K562 (cell line): ENCODE measurements around the gene ABCC1. TPM values are rescaled to one million over a fixed set of nuclear protein-coding genes. Genes with fewer than 3 reads are reported as not detected.

Experiments used
- ATAC-seq: fragments of 200-7000 bp; cut with Tn5 transposase; 3 replicates; pipeline ENCODE4 v1.9.1; 2020; ENCODE audit warnings: moderate library complexity
- BruUV-seq: library from RNA; stranded (reverse); fragments of 400-500 nt; replicated peaks from 2 replicates; lab custom pipeline; 2021; lab: Mats Ljungman, UMichigan
- CTCF ChIA-PET: fragments of 300-600 bp; formaldehyde crosslinking; extraction: SDS; loops from one replicate; lab custom pipeline; 2021; ENCODE audit warnings: low intra/inter-chr PET ratio; lab: Yijun Ruan, JAX
- POLR2A ChIA-PET: fragments of 300-600, 350-650 bp; sonication (Branson Sonifier 250); formaldehyde crosslinking; extraction: SDS; loops from one replicate; lab custom pipeline; 2021; ENCODE audit warnings: antibody characterized with exemption, inconsistent platforms; lab: Yijun Ruan, JAX
- DNase-seq, 4 experiments: peaks; one replicate each; pipeline versions ENCODE4 v3.0.0 to v3.0.0-alpha.2; 2011 to 2018; ENCODE audit warnings: low spot score in 3 of 4, mixed read lengths in 3 of 4; ENCODE audit errors: extremely low read depth in 1 of 4
- FAIRE-seq: peaks from 2 replicates; lab custom pipeline; 2011; peaks lifted over from hg19 to GRCh38; lab: Jason Lieb, UNC
- H2AFZ ChIP-seq: 2 replicates; pipeline ENCODE4 v1.6.0; 2011; ENCODE audit warnings: low read depth, low read length, control low read depth, inconsistent platforms
- H3K27ac ChIP-seq: fragments of 200-600 bp; 3 replicates; pipeline ENCODE4 v1.8.0; 2011; ENCODE audit warnings: low read depth, mild to moderate bottlenecking, control low read depth, inconsistent platforms, low read length, moderate library complexity, mixed read lengths; ENCODE audit errors: extremely low read depth
- H3K27me3 ChIP-seq, 2 experiments: fragments of 300-600 bp in 1 of 2; 2 replicates in 1 of 2; 3 replicates in 1 of 2; pipeline versions ENCODE4 v1.6.0 to v1.8.0; 2011; ENCODE audit warnings: inconsistent platforms in 2 of 2, low read length in 2 of 2, mild to moderate bottlenecking in 1 of 2, mixed read lengths in 1 of 2, moderate library complexity in 1 of 2; ENCODE audit not compliant: control insufficient read depth in 2 of 2, insufficient read depth in 2 of 2
- H3K36me3 ChIP-seq: fragments of 300-600 bp; 3 replicates; pipeline ENCODE4 v1.8.0; 2011; ENCODE audit warnings: mild to moderate bottlenecking, low read length, inconsistent platforms; ENCODE audit not compliant: control insufficient read depth, insufficient read depth
- H3K4me1 ChIP-seq, 2 experiments: fragments of 200-600 bp in 1 of 2; replicated peaks in 1 of 2; 2 replicates in 1 of 2; 3 replicates in 1 of 2; pipeline versions ENCODE4 v1.5.1 to v1.8.0; 2011; ENCODE audit warnings: inconsistent platforms in 2 of 2, low read length in 2 of 2, mild to moderate bottlenecking in 1 of 2, mixed read lengths in 1 of 2, moderate library complexity in 1 of 2; ENCODE audit not compliant: control insufficient read depth in 2 of 2, insufficient read depth in 2 of 2
- H3K4me2 ChIP-seq: 2 replicates; pipeline ENCODE4 v1.6.1; 2011; ENCODE audit warnings: low read length, control low read depth, inconsistent platforms, mixed read lengths; ENCODE audit not compliant: insufficient read depth
- H3K4me3 ChIP-seq: fragments of 200-600 bp; sonication (generic), shearing (Covaris generic); 2 replicates; pipeline ENCODE4 v1.5.1; 2016; ENCODE audit warnings: control low read depth, inconsistent platforms
- H3K79me2 ChIP-seq: fragments of 200-600 bp; 3 replicates; pipeline ENCODE4 v1.8.0; 2011; ENCODE audit warnings: low read length, inconsistent platforms; ENCODE audit not compliant: control insufficient read depth, insufficient read depth
- H3K9ac ChIP-seq, 2 experiments: 2 replicates each; pipeline versions ENCODE4 v1.6.0 to v1.6.1; 2011; ENCODE audit warnings: low read depth in 2 of 2, low read length in 2 of 2, control low read depth in 1 of 2, inconsistent platforms in 1 of 2, mild to moderate bottlenecking in 1 of 2, mixed read lengths in 1 of 2; ENCODE audit not compliant: insufficient read depth in 1 of 2
- H3K9me1 ChIP-seq: one replicate; pipeline ENCODE4 v1.6.0; 2011; ENCODE audit warnings: inconsistent platforms, mild to moderate bottlenecking, low read length, moderate library complexity; ENCODE audit not compliant: control insufficient read depth, insufficient read depth
- H3K9me3 ChIP-seq: replicated peaks from 2 replicates; pipeline ENCODE4 v1.5.1; 2011; ENCODE audit warnings: low read depth, low read length, inconsistent platforms; ENCODE audit not compliant: control insufficient read depth, insufficient read depth
- H4K20me1 ChIP-seq: replicated peaks from 2 replicates; pipeline ENCODE4 v1.6.1; 2011; ENCODE audit warnings: low read length, inconsistent platforms, mixed read lengths; ENCODE audit not compliant: control insufficient read depth, insufficient read depth
- ELF4 ChIP-seq: fragments of 450-650 bp; formaldehyde crosslinking; IDR thresholded peaks from 2 replicates; pipeline ENCODE4 v1.4.0; 2022; ENCODE audit warnings: missing genetic modification characterization
- ETV6 ChIP-seq, 3 experiments: fragments of 150-350 bp in 1 of 3; sonication (generic) in 1 of 3; formaldehyde crosslinking in 1 of 3; IDR thresholded peaks; 2 replicates each; pipeline versions ENCODE4 v1.6.1 to v1.8.0; 2014 to 2022; ENCODE audit warnings: borderline replicate concordance in 2 of 3, low read depth in 2 of 3, antibody characterized with exemption in 1 of 3, low read length in 1 of 3, mild to moderate bottlenecking in 1 of 3, missing genetic modification reagents in 1 of 3
- KLF1 ChIP-seq: fragments of 450-650 bp; IDR thresholded peaks from 2 replicates; pipeline ENCODE4 v1.6.1; 2016; ENCODE audit warnings: missing genetic modification characterization, missing compliant biosample characterization
- MLLT1 ChIP-seq, 2 experiments: fragments of 450-650 bp; IDR thresholded peaks; 2 replicates each; pipeline ENCODE4 v1.6.1; 2016
- NCOA4 ChIP-seq: fragments of 450-650 bp; IDR thresholded peaks from 2 replicates; pipeline ENCODE4 v1.6.1; 2018; ENCODE audit warnings: mild to moderate bottlenecking; ENCODE audit not compliant: partially characterized antibody
- SOX6 ChIP-seq: fragments of 450-650 bp; IDR thresholded peaks from 2 replicates; pipeline ENCODE4 v1.6.1; 2014; ENCODE audit warnings: mild to moderate bottlenecking
- TFAP4 ChIP-seq: sonication (generic); formaldehyde crosslinking; IDR thresholded peaks from 2 replicates; pipeline ENCODE4 v1.8.0; 2022; ENCODE audit warnings: missing genetic modification reagents, mild to moderate bottlenecking, moderate library complexity, borderline replicate concordance
- ZNF175 ChIP-seq: fragments of 200-800 bp; sonication (Bioruptor generic); IDR thresholded peaks from 2 replicates; pipeline ENCODE4 v1.6.1; 2016; ENCODE audit warnings: low read depth, mild to moderate bottlenecking, missing genetic modification characterization, missing compliant biosample characterization
- WGBS: fragments of 100-300 bp; shearing (Covaris generic); methylation state at CpG from one replicate; pipeline ENCODE4 v1.1.6; 2016; ENCODE audit warnings: low coverage, mixed read lengths; ENCODE audit not compliant: insufficient coverage; ENCODE audit errors: missing lambda C conversion rate; 5-methylcytosine and 5-hydroxymethylcytosine counted together
- in situ Hi-C: fragments of 300-500 bp; cut with MboI; formaldehyde crosslinking; loops from 4 replicates; pipeline ENCODE4 v1.15.0; 2018; ENCODE audit warnings: inconsistent platforms, mixed read lengths
- intact Hi-C: fragments of 100-400 bp; cut with micrococcal nuclease; formaldehyde crosslinking; loops from 2 replicates; pipeline ENCODE4 v1.14.2; 2022
- polyA plus RNA-seq, 8 experiments: library from polyadenylated mRNA; depleted of rRNA in 4 of 8; stranded (reverse) in 5 of 8; unstranded in 3 of 8; fragments of >200 nt; fragmentation: Nextera tagmentation in 2 of 8; fragmentation: Illumina TruSeq in 1 of 8; extraction: Ambion mirVana in 2 of 8; extraction: Trizol in 1 of 8; gene quantifications; 2 replicates each; pipeline versions ENCODE4 v1.2.1 to v1.2.3, GENCODE V29; 2011 to 2014; ENCODE audit warnings: inconsistent platforms in 1 of 8, missing spikeins in 1 of 8
- total RNA-seq, 7 experiments: library from RNA; depleted of rRNA in 6 of 7; stranded (reverse); fragments of >200 nt in 6 of 7; fragmentation: Illumina TruSeq in 2 of 7; extraction: Trizol in 2 of 7; gene quantifications; 2 replicates each; pipeline versions ENCODE4 v1.2.1 to v1.2.3, GENCODE V29; 2011 to 2021; ENCODE audit warnings: low replicate concordance in 1 of 7
- TF ChIP-seq, protein P1 (sequence below): sonication (generic); formaldehyde crosslinking; IDR thresholded peaks from 2 replicates; pipeline ENCODE4 v1.8.0; 2022; ENCODE audit warnings: mild to moderate bottlenecking, missing genetic modification reagents

Gene ABCC1
- total and polyA plus RNA-seq, 9 of the 15 experiments (the other 6 are each of a cell fraction or from before 2014, with no cell fraction given) = 3.9 to 41.6 (median 10.0) TPM

DNA sequence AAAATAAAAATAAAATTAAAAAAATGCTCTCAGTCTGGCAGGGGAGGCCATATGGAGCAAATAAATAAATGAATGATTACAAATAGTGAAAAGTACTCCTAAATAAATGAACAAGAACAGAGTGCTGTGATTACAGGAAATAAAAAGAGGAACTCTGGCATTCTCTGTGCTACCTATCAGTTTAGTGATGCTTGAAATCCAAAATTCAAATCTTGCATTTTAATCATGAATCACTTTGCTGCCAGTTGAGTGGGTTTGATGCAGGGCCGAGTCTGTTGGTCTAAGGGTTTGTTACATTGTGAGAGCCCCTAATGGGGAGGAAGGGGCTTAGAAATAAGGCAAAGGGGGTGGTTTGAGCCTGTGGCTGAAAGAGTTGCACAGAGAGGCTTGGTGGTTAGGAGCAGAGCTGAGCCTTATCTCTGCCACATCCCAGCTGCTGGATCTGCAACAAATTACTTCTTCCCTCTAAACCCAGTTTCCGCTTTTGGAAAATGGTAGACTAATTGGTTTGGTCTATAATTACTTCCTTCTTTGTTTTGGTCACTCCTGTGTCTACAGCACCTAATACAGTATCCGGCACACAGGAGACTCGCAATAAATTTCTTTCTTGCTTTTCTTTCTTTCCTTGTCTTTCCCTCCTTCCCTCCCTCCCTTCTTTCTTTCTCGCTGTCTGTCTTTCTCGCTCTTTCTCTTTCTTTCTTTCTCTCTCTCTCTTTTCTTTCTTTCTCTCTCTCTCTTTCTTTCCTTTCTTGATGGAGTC is 6.3 kb upstream of the ABCC1 start:
- Histone ChIP-seq H3K9me3 (no peaks in the 10 kb centered on the region), H3K9me1 (no peaks in the 10 kb centered on the region), H3K4me1 (peaks cover 8 to 14% of the 10 kb centered on the region in 2 experiments; a peak in 4 of 5 replicates), H3K4me2 (peak overlapping the region; percentile 46), H3K36me3 (no peaks in the 10 kb centered on the region), H3K9ac (0 out of 4 replicates have a peak overlapping the region, but pooled peaks of 1 of the 2 experiments have one; percentile 27), H2AFZ (peak overlapping the region; percentile 83), H3K27ac (peak overlapping the region; percentile 15; the same call in 1 of the 3 replicates), H4K20me1 (no peaks in the 10 kb centered on the region), H3K27me3 (no peaks in the 10 kb centered on the region), H3K4me3 (no peak overlapping the region), H3K79me2 (no peaks in the 10 kb centered on the region)
- ChIA-PET CTCF (no interaction called here), POLR2A (no interaction called here)
- WGBS = 16% methylated on average over 6 of the region's 6 CpGs
- FAIRE-seq (no peak), DNase-seq (no peak), ATAC-seq (peak; percentile 61)
- BruUV-seq = no TSS peak
- intact Hi-C loops = loop anchor here (10.0 kb wide), 1 partner anchor 68 kb away; no protein-coding TSS in a partner anchor
- in situ Hi-C loops = no loop called here
- 0 out of 4 replicates have a peak, but pooled peaks of 1 of the 2 experiments have one; percentile 46 for TF ChIP-seq MLLT1 (IDR thresholded peaks at IDR 0.05)
- TF ChIP-seq ETV6 (IDR thresholded peaks at IDR 0.05; ENCODE audit: borderline replicate concordance in 1 of 2, low read depth in 2 of 2, low read length in 1 of 2) = peak in 1 of 2 experiments; percentile 58; a peak in 1 of 4 replicates
- no peak for TF ChIP-seq ETV6 (CRISPR knock-in tag; IDR thresholded peaks at IDR 0.05; ENCODE audit: borderline replicate concordance)
- no peak for TF ChIP-seq ZNF175
- peak; percentile 56; the same call in 1 of the 2 replicates for TF ChIP-seq SOX6
- no peak for TF ChIP-seq KLF1 (tag)
- TF ChIP-seq TFAP4 (CRISPR knock-in tag) = peak; percentile 81
- TF ChIP-seq, protein P1, sequence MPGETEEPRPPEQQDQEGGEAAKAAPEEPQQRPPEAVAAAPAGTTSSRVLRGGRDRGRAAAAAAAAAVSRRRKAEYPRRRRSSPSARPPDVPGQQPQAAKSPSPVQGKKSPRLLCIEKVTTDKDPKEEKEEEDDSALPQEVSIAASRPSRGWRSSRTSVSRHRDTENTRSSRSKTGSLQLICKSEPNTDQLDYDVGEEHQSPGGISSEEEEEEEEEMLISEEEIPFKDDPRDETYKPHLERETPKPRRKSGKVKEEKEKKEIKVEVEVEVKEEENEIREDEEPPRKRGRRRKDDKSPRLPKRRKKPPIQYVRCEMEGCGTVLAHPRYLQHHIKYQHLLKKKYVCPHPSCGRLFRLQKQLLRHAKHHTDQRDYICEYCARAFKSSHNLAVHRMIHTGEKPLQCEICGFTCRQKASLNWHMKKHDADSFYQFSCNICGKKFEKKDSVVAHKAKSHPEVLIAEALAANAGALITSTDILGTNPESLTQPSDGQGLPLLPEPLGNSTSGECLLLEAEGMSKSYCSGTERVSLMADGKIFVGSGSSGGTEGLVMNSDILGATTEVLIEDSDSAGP (CRISPR knock-in tag) = no peak
- TF ChIP-seq ELF4 = peak; percentile 54; the same call in 1 of the 2 replicates
- TF ChIP-seq NCOA4 = peak; percentile 35
